H1 (cell line): ENCODE data around the gene ENPP1. TPM values are rescaled to one million over a fixed set of nuclear protein-coding genes. Genes with fewer than 3 reads are reported as not detected.

Source experiments
- BRCA1 ChIP-seq: IDR thresholded peaks from 2 replicates; pipeline ENCODE4 v1.6.1; 2012; ENCODE audit warnings: low read depth, low read length, improper control_type of control experiment
- CHD2 ChIP-seq: IDR thresholded peaks from 2 replicates; pipeline ENCODE4 v1.6.1; 2012; ENCODE audit warnings: low read length, improper control_type of control experiment
- NRF1 ChIP-seq: IDR thresholded peaks from 2 replicates; pipeline ENCODE4 v1.6.1; 2011; ENCODE audit warnings: mild to moderate bottlenecking, low read depth, low read length, improper control_type of control experiment
- POLR2AphosphoS5 ChIP-seq: IDR thresholded peaks from 2 replicates; pipeline ENCODE4 v1.6.1; 2011; ENCODE audit warnings: low read depth, low read length
- RAD21 ChIP-seq, 2 experiments: IDR thresholded peaks in 1 of 2; conservative IDR thresholded peaks in 1 of 2; 2 replicates each; pipeline ENCODE4 v1.6.1; 2011; ENCODE audit warnings: low read depth in 2 of 2, low read length in 2 of 2, improper control_type of control experiment in 1 of 2, inconsistent platforms in 1 of 2, mild to moderate bottlenecking in 1 of 2, moderate library complexity in 1 of 2
- SAP30 ChIP-seq: fragments of 300-600 bp; sonication (generic); IDR thresholded peaks from 2 replicates; pipeline ENCODE4 v1.7.1; 2012; ENCODE audit warnings: low read length, moderate library complexity, mild to moderate bottlenecking, inconsistent platforms; ENCODE audit not compliant: insufficient read depth, insufficient replicate concordance
- polyA plus RNA-seq, 7 experiments: library from polyadenylated mRNA; depleted of rRNA in 3 of 7; stranded (reverse) in 5 of 7; unstranded in 2 of 7; fragments of >200 nt in 5 of 7; fragments of 200-250 nt in 2 of 7; gene quantifications; 1 replicate in 5 of 7; 2 replicates in 1 of 7; 4 replicates in 1 of 7; pipeline versions ENCODE4 v1.2.1 to v1.2.3, GENCODE V29; 2011 to 2013; ENCODE audit warnings: missing spikeins in 2 of 7, mixed read lengths in 2 of 7
- total RNA-seq: library from RNA; stranded (reverse); fragmentation: NEBNext Ultra II Directional; extraction: Animal tissue kit (Norgen Biotek cat#: 25700); gene quantifications from 2 replicates; pipeline ENCODE4 v1.2.1, GENCODE V29; 2021
- TF ChIP-seq, protein P1 (sequence below): IDR thresholded peaks from 2 replicates; pipeline ENCODE4 v1.6.1; 2012; ENCODE audit warnings: low read length, inconsistent platforms

Gene ENPP1
- total and polyA plus RNA-seq, 2 of the 8 experiments (the other 6 are each of a cell fraction or from before 2014, with no cell fraction given) = 10.1 to 39.1 TPM

- no peak for TF ChIP-seq CHD2
- TF ChIP-seq RAD21 (IDR thresholded peaks at IDR 0.05 in 1 of 2, conservative IDR thresholded peaks at IDR 0.05 in 1 of 2; ENCODE audit: low read depth in 2 of 2, low read length in 2 of 2) = no peak
- TF ChIP-seq BRCA1 = no peak
- TF ChIP-seq NRF1 = no peak
- TF ChIP-seq SAP30 = no peak
- no peak for TF ChIP-seq POLR2AphosphoS5
- TF ChIP-seq, protein P1, sequence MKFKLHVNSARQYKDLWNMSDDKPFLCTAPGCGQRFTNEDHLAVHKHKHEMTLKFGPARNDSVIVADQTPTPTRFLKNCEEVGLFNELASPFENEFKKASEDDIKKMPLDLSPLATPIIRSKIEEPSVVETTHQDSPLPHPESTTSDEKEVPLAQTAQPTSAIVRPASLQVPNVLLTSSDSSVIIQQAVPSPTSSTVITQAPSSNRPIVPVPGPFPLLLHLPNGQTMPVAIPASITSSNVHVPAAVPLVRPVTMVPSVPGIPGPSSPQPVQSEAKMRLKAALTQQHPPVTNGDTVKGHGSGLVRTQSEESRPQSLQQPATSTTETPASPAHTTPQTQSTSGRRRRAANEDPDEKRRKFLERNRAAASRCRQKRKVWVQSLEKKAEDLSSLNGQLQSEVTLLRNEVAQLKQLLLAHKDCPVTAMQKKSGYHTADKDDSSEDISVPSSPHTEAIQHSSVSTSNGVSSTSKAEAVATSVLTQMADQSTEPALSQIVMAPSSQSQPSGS = no peak
These were observed 44.4 kb downstream of the ENPP1 start (continued) for GRCh38 chr6:131852200-131852599.
